GM12878 (cell line): Measurements from ENCODE around the gene OR4F6. TPM values are rescaled to one million over a fixed set of nuclear protein-coding genes. Genes with fewer than 3 reads are reported as not detected.

ENCODE experiments used
- ATAC-seq: fragments of 200-7000 bp; cut with Tn5 transposase; 3 replicates; pipeline ENCODE4 v1.9.1; 2020; ENCODE audit warnings: mild to moderate bottlenecking, moderate library complexity
- BruUV-seq: library from RNA; stranded (reverse); fragments of 400-500 nt; replicated peaks from 2 replicates; lab custom pipeline; 2021; lab: Mats Ljungman, UMichigan
- CTCF ChIA-PET: fragments of 300-600 bp; sonication (Branson Sonifier 250); formaldehyde crosslinking; extraction: SDS; loops from one replicate; lab custom pipeline; 2021; ENCODE audit warnings: inconsistent platforms; lab: Yijun Ruan, JAX
- POLR2A ChIA-PET: fragments of 350-600 bp; formaldehyde crosslinking; extraction: SDS; loops from one replicate; lab custom pipeline; 2021; ENCODE audit warnings: inconsistent platforms; lab: Charles Lee
- RAD21 ChIA-PET: fragments of 300-600 bp; sonication (Branson Sonifier 250); formaldehyde crosslinking; loops from one replicate; lab custom pipeline; 2023; ENCODE audit warnings: antibody characterized with exemption; ENCODE audit not compliant: unreplicated experiment; lab: Charles Lee
- SMC1A ChIA-PET: fragments of 300-600 bp; sonication (Branson Sonifier 250); formaldehyde crosslinking; loops from one replicate; lab custom pipeline; 2023; ENCODE audit not compliant: unreplicated experiment, uncharacterized antibody; lab: Charles Lee
- DNase-seq: peaks from one replicate; pipeline ENCODE4 v3.0.0-alpha.2; 2011; ENCODE audit warnings: low read depth, low spot score
- FAIRE-seq: peaks from 3 replicates; lab custom pipeline; 2011; peaks lifted over from hg19 to GRCh38; lab: Jason Lieb, UNC
- H2AFZ ChIP-seq: 2 replicates; pipeline ENCODE4 v1.6.0; 2011; ENCODE audit warnings: low read depth, low read length, control low read depth; ENCODE audit not compliant: control insufficient read depth
- H3K27ac ChIP-seq: 2 replicates; pipeline ENCODE4 v1.5.1; 2011; ENCODE audit warnings: control low read depth; ENCODE audit not compliant: control insufficient read depth, insufficient read depth
- H3K27me3 ChIP-seq, 2 experiments: replicated peaks in 1 of 2; 2 replicates each; pipeline versions ENCODE4 v1.6.0 to v1.6.1; 2011; ENCODE audit warnings: low read length in 1 of 2; ENCODE audit not compliant: control insufficient read depth in 2 of 2, insufficient read depth in 2 of 2
- H3K36me3 ChIP-seq, 2 experiments: 2 replicates each; pipeline ENCODE4 v1.5.1; 2011; ENCODE audit warnings: low read length in 1 of 2; ENCODE audit not compliant: control insufficient read depth in 2 of 2, insufficient read depth in 2 of 2
- H3K4me1 ChIP-seq: 2 replicates; pipeline ENCODE4 v1.6.1; 2011; ENCODE audit warnings: mild to moderate bottlenecking, low read length, moderate library complexity, mixed read lengths; ENCODE audit not compliant: control insufficient read depth, insufficient read depth
- H3K4me2 ChIP-seq: 2 replicates; pipeline ENCODE4 v1.6.0; 2011; ENCODE audit warnings: control low read depth; ENCODE audit not compliant: control insufficient read depth, insufficient read depth
- H3K4me3 ChIP-seq: fragments of 200-600 bp; sonication (generic); 2 replicates; pipeline ENCODE4 v1.5.1; 2016
- H3K79me2 ChIP-seq: 2 replicates; pipeline ENCODE4 v1.6.0; 2011; ENCODE audit warnings: low read length; ENCODE audit not compliant: control insufficient read depth, insufficient read depth
- H3K9ac ChIP-seq: 2 replicates; pipeline ENCODE4 v1.8.0; 2011; ENCODE audit warnings: low read length, control low read depth, mixed read lengths; ENCODE audit not compliant: control insufficient read depth, insufficient read depth
- H3K9me3 ChIP-seq: replicated peaks from 3 replicates; pipeline ENCODE4 v1.5.1; 2011; ENCODE audit warnings: mild to moderate bottlenecking, low read length; ENCODE audit not compliant: control insufficient read depth, insufficient read depth
- H4K20me1 ChIP-seq: 2 replicates; pipeline ENCODE4 v1.6.0; 2011; ENCODE audit not compliant: control insufficient read depth, insufficient read depth
- BCLAF1 ChIP-seq: fragments of 450-650 bp; IDR thresholded peaks from 2 replicates; pipeline ENCODE4 v1.6.1; 2017; ENCODE audit warnings: antibody characterized with exemption, mild to moderate bottlenecking, moderate library complexity
- CBFB ChIP-seq: IDR thresholded peaks from 2 replicates; pipeline ENCODE4 v1.6.1; 2016; ENCODE audit warnings: antibody characterized with exemption, low read depth
- EP300 ChIP-seq, 2 experiments: fragments of 150-350 bp in 1 of 2; IDR thresholded peaks; 2 replicates each; pipeline ENCODE4 v1.6.1; 2011 to 2012; ENCODE audit warnings: low read depth in 2 of 2, low read length in 2 of 2, borderline replicate concordance in 1 of 2, improper control_type of control experiment in 1 of 2, inconsistent platforms in 1 of 2; ENCODE audit not compliant: control insufficient read depth in 1 of 2
- GABPA ChIP-seq: IDR thresholded peaks from 2 replicates; pipeline ENCODE4 v1.6.1; 2014; ENCODE audit warnings: antibody characterized with exemption, low read depth, mild to moderate bottlenecking, inconsistent platforms
- IRF4 ChIP-seq: IDR thresholded peaks from 2 replicates; pipeline ENCODE4 v1.6.1; 2011; ENCODE audit warnings: low read depth, low read length
- IRF5 ChIP-seq: fragments of 450-650 bp; IDR thresholded peaks from 2 replicates; pipeline ENCODE4 v1.6.1; 2017; ENCODE audit warnings: borderline replicate concordance
- NR2F1 ChIP-seq: fragments of 450-650 bp; conservative IDR thresholded peaks from 2 replicates; pipeline ENCODE4 v1.6.1; 2017; ENCODE audit warnings: mild to moderate bottlenecking
- POLR2A ChIP-seq: IDR thresholded peaks from 2 replicates; pipeline ENCODE4 v1.6.1; 2011; ENCODE audit warnings: low read depth, mild to moderate bottlenecking, low read length
- POLR2AphosphoS2 ChIP-seq: IDR thresholded peaks from 2 replicates; pipeline ENCODE4 v1.6.1; 2011; ENCODE audit warnings: low read depth, mild to moderate bottlenecking, low read length, improper control_type of control experiment, moderate library complexity
- POU2F2 ChIP-seq: IDR thresholded peaks from 3 replicates; pipeline ENCODE4 v1.6.1; 2011; ENCODE audit warnings: low read depth, mild to moderate bottlenecking, low read length, borderline replicate concordance
- RBBP5 ChIP-seq: fragments of 200-600 bp; sonication (generic); conservative IDR thresholded peaks from 2 replicates; pipeline ENCODE4 v1.6.1; 2016
- SIN3A ChIP-seq: IDR thresholded peaks from 2 replicates; pipeline ENCODE4 v1.6.1; 2012; ENCODE audit warnings: low read depth, low read length, improper control_type of control experiment
- SP1 ChIP-seq: IDR thresholded peaks from one replicate; pipeline ENCODE4 v1.6.1; 2011; ENCODE audit warnings: low read depth, low read length
- SPI1 ChIP-seq: IDR thresholded peaks from 2 replicates; pipeline ENCODE4 v1.6.1; 2011; ENCODE audit warnings: low read depth, mild to moderate bottlenecking, low read length, moderate library complexity, borderline replicate concordance; ENCODE audit not compliant: insufficient read depth
- USF2 ChIP-seq: IDR thresholded peaks from 2 replicates; pipeline ENCODE4 v1.6.1; 2011; ENCODE audit warnings: low read depth, low read length, improper control_type of control experiment, borderline replicate concordance
- ZNF207 ChIP-seq: fragments of 450-650 bp; IDR thresholded peaks from 2 replicates; pipeline ENCODE4 v1.6.1; 2014; ENCODE audit warnings: antibody characterized with exemption, mild to moderate bottlenecking, borderline replicate concordance
- WGBS: methylation state at CpG from one replicate; pipeline ENCODE4 v1.1.6; 2016; ENCODE audit warnings: low lambda C conversion rate; ENCODE audit not compliant: insufficient replicate concordance, insufficient coverage; ENCODE audit errors: missing lambda C conversion rate; 5-methylcytosine and 5-hydroxymethylcytosine counted together
- in situ Hi-C: fragments of 300-500 bp; cut with MboI; formaldehyde crosslinking; loops from 9 replicates; pipeline ENCODE4 v1.14.3; 2018; ENCODE audit warnings: mixed read lengths
- intact Hi-C: fragments of 100-400 bp; cut with micrococcal nuclease; formaldehyde crosslinking; loops from one replicate; pipeline ENCODE4 v1.14.2; 2022; ENCODE audit not compliant: unreplicated experiment
- polyA plus RNA-seq, 11 experiments: library from polyadenylated mRNA; depleted of rRNA in 4 of 11; unstranded in 6 of 11; stranded (reverse) in 5 of 11; fragments of >200 nt; fragmentation: Nextera tagmentation in 4 of 11; fragmentation: Illumina TruSeq in 1 of 11; extraction: Ambion mirVana in 4 of 11; extraction: Trizol in 1 of 11; gene quantifications; 1 replicate in 1 of 11; 2 replicates in 10 of 11; pipeline versions ENCODE4 v1.2.1 to v1.2.3, GENCODE V29; 2011 to 2016; ENCODE audit warnings: inconsistent platforms in 2 of 11, missing spikeins in 2 of 11, low read depth in 1 of 11
- total RNA-seq, 4 experiments: library from RNA; depleted of rRNA in 3 of 4; stranded (reverse); fragments of >200 nt in 3 of 4; fragmentation: Illumina TruSeq in 1 of 4; extraction: Trizol in 1 of 4; gene quantifications; 2 replicates each; pipeline versions ENCODE4 v1.2.1 to v1.2.3, GENCODE V29; 2013 to 2021
- TF ChIP-seq, protein P1 (sequence below): fragments of 450-650 bp; IDR thresholded peaks from 2 replicates; pipeline ENCODE4 v1.6.1; 2018; ENCODE audit warnings: mild to moderate bottlenecking, low read depth, moderate library complexity; ENCODE audit not compliant: partially characterized antibody

The OR4F6 gene
- total and polyA plus RNA-seq, 10 of the 15 experiments (the other 5 are each of a cell fraction or from before 2014, with no cell fraction given), result not detected

- Histone ChIP-seq H3K79me2 (no peaks in the 10 kb centered on the region), H3K27me3 (no peaks in the 10 kb centered on the region), H3K4me3 (no peak overlapping the region), H3K27ac (no peak overlapping the region), H3K9me3 (no peaks in the 10 kb centered on the region), H3K4me1 (no peaks in the 10 kb centered on the region), H3K9ac (no peak overlapping the region), H4K20me1 (no peaks in the 10 kb centered on the region), H2AFZ (no peak overlapping the region), H3K4me2 (no peak overlapping the region), H3K36me3 (no peaks in the 10 kb centered on the region)
- WGBS, result 30% methylated on average over 3 of the region's 9 CpGs
- no peak for TF ChIP-seq SIN3A
- no peak for TF ChIP-seq USF2
- TF ChIP-seq POLR2A, result no peak
- TF ChIP-seq SPI1, result no peak
- no peak for TF ChIP-seq GABPA
- no peak for TF ChIP-seq IRF4
- no peak for TF ChIP-seq SP1
- no peak for TF ChIP-seq CBFB
- no peak for TF ChIP-seq POLR2AphosphoS2
- no peak for TF ChIP-seq BCLAF1
- TF ChIP-seq NR2F1, result no peak
- TF ChIP-seq ZNF207, result no peak
- TF ChIP-seq POU2F2, result no peak
- no peak for TF ChIP-seq EP300 (IDR thresholded peaks at IDR 0.05; ENCODE audit: borderline replicate concordance in 1 of 2, control insufficient read depth in 1 of 2, low read depth in 2 of 2, low read length in 2 of 2)
- TF ChIP-seq, protein P1, sequence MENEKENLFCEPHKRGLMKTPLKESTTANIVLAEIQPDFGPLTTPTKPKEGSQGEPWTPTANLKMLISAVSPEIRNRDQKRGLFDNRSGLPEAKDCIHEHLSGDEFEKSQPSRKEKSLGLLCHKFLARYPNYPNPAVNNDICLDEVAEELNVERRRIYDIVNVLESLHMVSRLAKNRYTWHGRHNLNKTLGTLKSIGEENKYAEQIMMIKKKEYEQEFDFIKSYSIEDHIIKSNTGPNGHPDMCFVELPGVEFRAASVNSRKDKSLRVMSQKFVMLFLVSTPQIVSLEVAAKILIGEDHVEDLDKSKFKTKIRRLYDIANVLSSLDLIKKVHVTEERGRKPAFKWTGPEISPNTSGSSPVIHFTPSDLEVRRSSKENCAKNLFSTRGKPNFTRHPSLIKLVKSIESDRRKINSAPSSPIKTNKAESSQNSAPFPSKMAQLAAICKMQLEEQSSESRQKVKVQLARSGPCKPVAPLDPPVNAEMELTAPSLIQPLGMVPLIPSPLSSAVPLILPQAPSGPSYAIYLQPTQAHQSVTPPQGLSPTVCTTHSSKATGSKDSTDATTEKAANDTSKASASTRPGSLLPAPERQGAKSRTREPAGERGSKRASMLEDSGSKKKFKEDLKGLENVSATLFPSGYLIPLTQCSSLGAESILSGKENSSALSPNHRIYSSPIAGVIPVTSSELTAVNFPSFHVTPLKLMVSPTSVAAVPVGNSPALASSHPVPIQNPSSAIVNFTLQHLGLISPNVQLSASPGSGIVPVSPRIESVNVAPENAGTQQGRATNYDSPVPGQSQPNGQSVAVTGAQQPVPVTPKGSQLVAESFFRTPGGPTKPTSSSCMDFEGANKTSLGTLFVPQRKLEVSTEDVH, result no peak
- no peak for TF ChIP-seq RBBP5
- TF ChIP-seq IRF5, result no peak
- no TSS peak for BruUV-seq
- CTCF ChIA-PET, result no interaction called here
- SMC1A ChIA-PET, result no interaction called here
- POLR2A ChIA-PET, result no interaction called here
- intact Hi-C loops (no loop called here), in situ Hi-C loops (no loop called here)
- no peak for FAIRE-seq
- no peak for DNase-seq
- no peak for ATAC-seq
- RAD21 ChIA-PET, result interaction anchor here (0.7 kb wide), 1 partner anchor 116 kb away, joined by 3 read pairs; no protein-coding TSS in a partner anchor
These were observed 21.4 kb upstream of the OR4F6 start for GRCh38 chr15:101781928-101782327.
